Measurements from ENCODE around the gene AARS1. TPM values are rescaled to one million over a fixed set of nuclear protein-coding genes. Genes with fewer than 3 reads are reported as not detected.

AARS1 gene
- polyA plus RNA-seq, 1 donor (not counting 4 experiments of a cell fraction or from before 2014, with no cell fraction given), result 83.7 TPM

GRCh38 chr16:70331588-70332358 lies 42.5 kb upstream of the AARS1 start:
- no peak overlapping the region for H3K27ac ChIP-seq (ENCODE audit: control insufficient read depth, insufficient read depth, low read length)
- no peak overlapping the region for H3K4me2 ChIP-seq (ENCODE audit: control insufficient read depth, extremely low read depth, insufficient read depth, low read depth, low read length)
- H3K79me2 ChIP-seq (ENCODE audit: control insufficient read depth, insufficient read depth, low read length), result no peaks in the 10 kb centered on the region
- H3K36me3 ChIP-seq (ENCODE audit: control insufficient read depth in 2 of 2, extremely low read depth in 1 of 2, insufficient read depth in 2 of 2, low read length in 2 of 2), result peaks cover 11 to 12% of the 10 kb centered on the region in 2 experiments
- no peaks in the 10 kb centered on the region for H3K4me1 ChIP-seq (ENCODE audit: control insufficient read depth, extremely low read depth, insufficient read depth, low read length)
- no peak overlapping the region for H3K9ac ChIP-seq (ENCODE audit: control insufficient read depth, extremely low read depth, insufficient read depth, low read length)
- no peak overlapping the region for H2AFZ ChIP-seq (ENCODE audit: control insufficient read depth, low read length)
- dilution Hi-C loops (cut with MboI; ENCODE audit: extremely low pct_ligation_motif_present, low sequenced_read_pairs), result no loop called here
- no peak overlapping the region for H3K4me3 ChIP-seq (ENCODE audit: control insufficient read depth in 2 of 3, extremely low read depth in 1 of 3, insufficient read depth in 2 of 3, low read depth in 1 of 3, low read length in 3 of 3)
- no peak for DNase-seq (ENCODE audit: low read depth, low spot score)
- H3K9me3 ChIP-seq (ENCODE audit: control insufficient read depth, low read depth, low read length), result no peaks in the 10 kb centered on the region
- no peaks in the 10 kb centered on the region for H4K20me1 ChIP-seq (ENCODE audit: control insufficient read depth, extremely low read depth, insufficient read depth, low read length)
- no peak for TF ChIP-seq EZH2 (IDR thresholded peaks at IDR 0.05; ENCODE audit: low read length)
- TF ChIP-seq, protein P1, sequence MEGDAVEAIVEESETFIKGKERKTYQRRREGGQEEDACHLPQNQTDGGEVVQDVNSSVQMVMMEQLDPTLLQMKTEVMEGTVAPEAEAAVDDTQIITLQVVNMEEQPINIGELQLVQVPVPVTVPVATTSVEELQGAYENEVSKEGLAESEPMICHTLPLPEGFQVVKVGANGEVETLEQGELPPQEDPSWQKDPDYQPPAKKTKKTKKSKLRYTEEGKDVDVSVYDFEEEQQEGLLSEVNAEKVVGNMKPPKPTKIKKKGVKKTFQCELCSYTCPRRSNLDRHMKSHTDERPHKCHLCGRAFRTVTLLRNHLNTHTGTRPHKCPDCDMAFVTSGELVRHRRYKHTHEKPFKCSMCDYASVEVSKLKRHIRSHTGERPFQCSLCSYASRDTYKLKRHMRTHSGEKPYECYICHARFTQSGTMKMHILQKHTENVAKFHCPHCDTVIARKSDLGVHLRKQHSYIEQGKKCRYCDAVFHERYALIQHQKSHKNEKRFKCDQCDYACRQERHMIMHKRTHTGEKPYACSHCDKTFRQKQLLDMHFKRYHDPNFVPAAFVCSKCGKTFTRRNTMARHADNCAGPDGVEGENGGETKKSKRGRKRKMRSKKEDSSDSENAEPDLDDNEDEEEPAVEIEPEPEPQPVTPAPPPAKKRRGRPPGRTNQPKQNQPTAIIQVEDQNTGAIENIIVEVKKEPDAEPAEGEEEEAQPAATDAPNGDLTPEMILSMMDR (optimal IDR thresholded peaks at IDR 0.05 in 1 of 3, IDR thresholded peaks at IDR 0.05 in 1 of 3, conservative IDR thresholded peaks at IDR 0.05 in 1 of 3; ENCODE audit: extremely low read depth in 1 of 3, insufficient read depth in 2 of 3, low read length in 3 of 3), result peak; percentile 36 to 63 (median 62)
- no peaks in the 10 kb centered on the region for H3K9me1 ChIP-seq (ENCODE audit: control insufficient read depth, extremely low read depth, insufficient read depth, low read length)
- FAIRE-seq, result no peak
- H3K27me3 ChIP-seq (ENCODE audit: control insufficient read depth, extremely low read depth, insufficient read depth, low read length), result no peaks in the 10 kb centered on the region

GRCh38 chr16:70331091-70331490 lies 41.8 kb upstream of the AARS1 start:
- peaks cover 10 to 12% of the 10 kb centered on the region in 2 experiments for H3K36me3 ChIP-seq (ENCODE audit: control insufficient read depth in 2 of 2, extremely low read depth in 1 of 2, insufficient read depth in 2 of 2, low read length in 2 of 2)
- H3K4me3 ChIP-seq (ENCODE audit: control insufficient read depth in 2 of 3, extremely low read depth in 1 of 3, insufficient read depth in 2 of 3, low read depth in 1 of 3, low read length in 3 of 3), result no peak overlapping the region
- H3K9me1 ChIP-seq (ENCODE audit: control insufficient read depth, extremely low read depth, insufficient read depth, low read length), result no peaks in the 10 kb centered on the region
- no peak for DNase-seq (ENCODE audit: low read depth, low spot score)
- H3K9ac ChIP-seq (ENCODE audit: control insufficient read depth, extremely low read depth, insufficient read depth, low read length), result no peak overlapping the region
- no peaks in the 10 kb centered on the region for H3K79me2 ChIP-seq (ENCODE audit: control insufficient read depth, insufficient read depth, low read length)
- H3K4me1 ChIP-seq (ENCODE audit: control insufficient read depth, extremely low read depth, insufficient read depth, low read length), result no peaks in the 10 kb centered on the region
- no peak overlapping the region for H3K4me2 ChIP-seq (ENCODE audit: control insufficient read depth, extremely low read depth, insufficient read depth, low read depth, low read length)
- H3K9me3 ChIP-seq (ENCODE audit: control insufficient read depth, low read depth, low read length), result no peaks in the 10 kb centered on the region
- dilution Hi-C loops (cut with MboI; ENCODE audit: extremely low pct_ligation_motif_present, low sequenced_read_pairs), result no loop called here
- no peak for TF ChIP-seq EZH2 (IDR thresholded peaks at IDR 0.05; ENCODE audit: low read length)
- TF ChIP-seq, protein P1 (optimal IDR thresholded peaks at IDR 0.05 in 1 of 3, IDR thresholded peaks at IDR 0.05 in 1 of 3, conservative IDR thresholded peaks at IDR 0.05 in 1 of 3; ENCODE audit: extremely low read depth in 1 of 3, insufficient read depth in 2 of 3, low read length in 3 of 3), result no peak
- no peak overlapping the region for H2AFZ ChIP-seq (ENCODE audit: control insufficient read depth, low read length)
- H3K27me3 ChIP-seq (ENCODE audit: control insufficient read depth, extremely low read depth, insufficient read depth, low read length), result no peaks in the 10 kb centered on the region
- FAIRE-seq, result no peak
- H3K27ac ChIP-seq (ENCODE audit: control insufficient read depth, insufficient read depth, low read length), result no peak overlapping the region
- no peaks in the 10 kb centered on the region for H4K20me1 ChIP-seq (ENCODE audit: control insufficient read depth, extremely low read depth, insufficient read depth, low read length)

Measured in keratinocyte (primary cell).